Stimulated activated CD8-positive, alpha-beta memory T cell treated with anti-CD3 and anti-CD28 coated beads, Interleukin-12 subunit alpha, Interleukin-12 subunit beta, amount 100 ng/mL, for 1 hour (primary cell): ENCODE measurements around the gene LRP5.
A peak's percentile ranks its signal among the peaks of the same experiment; 100 is the strongest.
"Not testable (repeated sequence)": the region's sequence is repeated elsewhere in the genome, so short reads cannot be mapped to it uniquely, and the experiment has no call there.

Experiments used
- DNase-seq: peaks from one replicate; pipeline ENCODE4 v3.0.0-alpha.2; 2020; ENCODE audit warnings: low read depth

The LRP5 gene

DNA sequence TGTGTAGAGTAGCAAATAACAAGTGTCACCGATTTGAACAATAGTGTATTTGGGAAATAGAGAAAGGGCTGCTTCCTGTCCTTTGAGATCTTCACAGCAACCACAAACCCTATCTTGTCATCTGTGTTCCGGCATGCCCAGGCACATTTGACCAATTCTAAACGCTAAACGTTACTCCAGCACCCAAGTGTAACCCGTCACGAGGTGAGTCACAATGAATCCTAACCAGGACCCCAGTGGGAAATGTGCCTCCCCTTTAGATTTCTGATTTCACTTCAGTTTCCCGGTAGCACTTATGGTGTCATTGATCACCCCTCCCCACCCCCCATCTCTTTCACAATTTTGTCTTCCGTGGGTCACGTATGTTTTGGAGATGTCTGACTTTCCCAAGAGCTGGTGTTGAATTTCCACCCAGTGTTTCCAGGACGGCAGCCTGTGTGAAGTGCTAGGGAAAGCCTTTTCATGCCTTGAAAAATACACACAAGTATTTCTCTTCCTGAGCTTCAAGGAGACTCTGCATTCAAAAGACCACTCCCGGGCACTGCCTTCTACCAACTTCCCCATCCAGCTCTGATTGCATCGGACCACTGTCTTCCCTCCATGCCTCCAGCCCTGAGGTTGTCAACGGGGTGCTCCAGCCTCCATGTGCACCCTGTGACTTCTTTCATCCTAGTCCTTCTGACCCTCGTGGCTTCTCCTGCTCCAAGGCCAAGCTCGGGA lies 30.1 kb upstream of the LRP5 start:
- DNase-seq, result no peak

DNA sequence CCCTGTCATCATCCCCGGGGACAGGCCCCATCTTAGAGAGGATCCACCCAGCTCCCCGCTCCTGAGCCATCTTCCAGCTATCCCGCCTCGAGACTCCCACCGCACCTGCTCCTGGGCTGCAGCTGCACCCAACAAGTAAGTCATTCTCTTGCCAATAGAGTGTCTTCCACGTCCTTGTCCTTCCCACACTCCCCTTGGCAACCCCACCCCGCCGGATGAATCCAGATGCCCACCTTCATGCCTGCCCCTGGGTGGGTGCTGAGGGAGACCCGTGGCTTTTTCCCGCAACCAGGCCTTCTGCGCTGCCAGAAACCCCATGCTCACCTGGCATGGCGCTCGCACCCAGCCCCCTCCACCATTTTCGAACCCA lies 29.5 kb upstream of the LRP5 start:
- DNase-seq, result no peak

DNA sequence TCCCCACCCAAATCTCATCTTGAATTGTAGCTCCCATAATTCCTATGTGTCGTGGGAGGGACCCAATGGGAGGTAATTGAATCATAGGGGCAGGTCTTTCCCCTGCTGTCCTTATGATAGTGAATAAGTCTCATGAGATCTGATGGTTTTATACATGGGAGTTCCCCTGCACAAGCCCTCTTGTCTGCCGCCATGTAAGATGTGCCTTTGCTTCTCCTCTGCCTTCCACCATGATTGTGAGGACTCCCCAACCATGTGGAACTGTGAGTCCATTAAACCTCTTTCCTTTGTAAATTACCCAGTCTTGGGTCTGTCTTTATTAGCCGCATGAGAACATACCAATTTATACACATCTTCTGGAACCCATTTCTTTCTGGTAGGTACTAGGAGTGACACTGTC lies 27.8 kb upstream of the LRP5 start:
- DNase-seq, result not testable (repeated sequence)

DNA sequence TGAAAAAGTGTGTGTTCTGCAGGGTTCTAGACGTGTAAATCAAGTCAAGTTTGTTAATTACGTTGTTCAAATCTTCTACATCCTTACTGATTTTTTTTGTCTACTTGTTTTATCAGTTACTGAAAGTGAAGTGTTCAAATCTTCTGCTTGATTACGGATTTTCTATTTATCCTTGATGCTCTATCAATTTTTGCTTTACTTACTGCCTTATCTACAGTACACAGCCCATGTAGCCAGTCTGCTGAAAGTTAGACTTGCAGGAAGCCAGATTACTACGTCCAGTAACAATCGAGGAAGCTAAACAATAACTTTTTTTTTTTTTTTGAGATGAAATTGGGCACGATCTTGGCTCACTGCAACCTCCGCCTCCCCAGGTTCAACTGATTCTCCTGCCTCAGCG lies 25.0 kb upstream of the LRP5 start:
- DNase-seq, result no peak

DNA sequence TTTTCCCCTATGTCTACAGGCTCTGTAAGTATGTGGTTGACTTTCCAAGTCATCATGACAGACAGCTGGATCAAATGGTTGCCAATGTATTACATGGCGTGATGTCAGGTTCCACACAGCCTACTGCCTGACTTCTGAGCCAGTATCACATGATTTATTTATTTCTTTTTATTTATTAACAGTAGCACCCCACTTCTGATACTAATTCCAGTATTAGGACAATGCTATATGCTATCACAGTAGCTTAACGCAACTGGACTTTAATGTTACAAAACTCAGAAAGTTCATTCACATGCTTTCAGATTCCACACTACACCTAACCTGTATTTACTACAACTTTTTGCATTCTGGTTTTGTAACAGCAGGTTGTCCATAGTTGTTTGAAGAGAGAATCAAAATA lies 22.9 kb upstream of the LRP5 start:
- no peak for DNase-seq

DNA sequence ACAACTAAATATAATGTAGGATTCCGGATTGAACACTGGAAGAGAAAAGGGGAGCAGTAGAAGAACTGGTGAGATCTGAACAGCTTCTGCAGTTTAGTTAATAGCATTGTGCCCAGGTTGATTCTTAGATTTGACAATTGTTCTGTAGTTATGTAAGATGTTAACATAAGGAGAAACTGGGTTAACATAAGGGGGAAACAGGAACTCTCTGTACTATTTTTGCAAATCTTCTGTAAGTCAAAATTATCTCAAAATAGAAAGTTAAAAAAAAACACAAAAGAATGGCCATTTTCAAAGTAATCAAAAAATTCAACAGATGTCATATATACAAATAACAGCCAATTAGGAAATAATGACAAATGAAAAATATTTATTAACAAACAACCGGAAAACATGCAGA lies 18.7 kb upstream of the LRP5 start:
- DNase-seq, result no peak

DNA sequence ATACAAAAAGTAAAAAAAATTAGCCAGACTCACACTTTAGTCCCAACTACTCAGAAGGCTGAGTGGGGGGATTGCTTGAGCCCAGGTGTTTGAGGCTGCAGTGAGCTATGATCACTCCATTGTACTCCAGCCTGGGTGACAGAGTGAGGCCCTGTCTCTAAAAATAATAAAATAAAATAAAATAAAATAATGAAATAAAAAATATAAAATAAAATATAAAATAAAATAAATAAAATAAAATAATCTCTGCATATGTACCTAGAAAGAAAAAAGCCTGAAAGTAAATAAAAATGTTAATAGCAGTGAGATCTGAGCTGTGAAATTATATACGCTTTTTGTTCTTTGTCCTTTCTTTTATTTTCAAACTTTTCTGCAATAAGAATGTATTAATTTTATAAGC lies 17.1 kb upstream of the LRP5 start:
- no peak for DNase-seq

DNA sequence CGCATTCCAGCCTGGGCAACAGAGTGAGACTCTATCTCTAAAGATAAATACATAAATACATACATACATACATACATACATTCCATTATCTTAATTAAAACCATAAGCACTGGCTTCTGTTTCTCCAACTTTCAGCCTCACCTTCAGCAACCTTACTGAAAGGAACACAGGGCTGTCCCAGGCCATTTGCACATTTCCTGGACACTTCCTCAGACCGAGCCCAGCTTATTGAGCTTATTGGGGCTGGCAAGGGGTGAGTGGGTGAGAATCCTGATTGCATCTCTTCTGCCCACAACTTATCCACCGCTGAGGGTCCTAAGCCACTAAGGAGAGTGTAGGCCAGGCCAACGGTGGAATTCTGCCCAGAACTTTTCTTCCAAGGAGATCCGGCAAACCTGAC lies 16.5 kb upstream of the LRP5 start:
- no peak for DNase-seq

DNA sequence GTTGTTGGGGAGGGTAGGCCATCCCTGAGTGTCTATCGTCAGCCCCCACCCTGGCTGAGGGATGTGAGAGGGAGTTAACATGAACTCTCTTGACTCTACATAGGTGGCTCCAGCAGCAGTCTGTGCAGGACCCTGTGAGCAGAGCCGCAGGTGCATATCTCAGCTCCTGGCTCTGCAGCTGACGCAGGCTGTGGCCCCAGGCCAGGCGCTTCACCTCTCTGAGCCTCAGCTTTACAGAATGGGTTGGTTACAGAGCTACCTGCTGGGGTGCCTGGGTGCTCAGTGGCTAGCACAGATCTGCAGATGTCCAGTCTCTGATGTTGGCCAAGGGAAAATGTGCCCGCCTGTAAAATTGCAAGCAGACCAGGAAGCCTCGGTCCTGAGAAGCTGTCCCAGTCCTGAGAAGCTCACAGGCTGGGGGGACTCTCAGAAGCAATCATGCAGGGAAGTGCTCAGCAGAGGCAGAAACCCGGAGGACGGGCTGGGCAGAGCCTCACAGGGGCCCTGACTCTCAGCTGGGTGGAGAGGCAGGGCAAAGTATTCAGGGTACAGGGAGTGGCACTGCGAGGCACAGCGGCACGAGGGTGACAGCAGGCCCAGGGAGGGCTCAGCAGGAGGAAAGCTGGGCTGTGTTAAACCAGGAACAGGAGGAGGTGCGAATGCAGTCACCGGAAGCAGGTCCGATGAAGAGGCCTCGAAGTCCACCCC lies 15.9 kb upstream of the LRP5 start:
- DNase-seq, result no peak

DNA sequence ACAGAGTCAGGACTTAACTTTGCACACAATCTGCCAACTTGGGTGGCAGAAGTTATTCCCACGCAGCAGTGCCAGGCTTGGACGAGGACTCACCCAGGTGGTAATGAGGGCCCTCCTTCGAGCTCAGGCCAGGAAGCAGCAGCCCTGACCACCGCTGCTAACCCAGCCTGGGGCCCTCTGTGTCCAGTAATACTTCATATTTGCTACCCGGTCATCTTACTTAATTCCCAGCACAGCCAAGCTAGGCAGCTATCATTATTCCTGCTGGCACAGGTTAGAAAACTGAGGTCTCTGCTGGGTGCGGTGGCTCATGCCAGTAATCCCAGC lies 15.4 kb upstream of the LRP5 start:
- no peak for DNase-seq

DNA sequence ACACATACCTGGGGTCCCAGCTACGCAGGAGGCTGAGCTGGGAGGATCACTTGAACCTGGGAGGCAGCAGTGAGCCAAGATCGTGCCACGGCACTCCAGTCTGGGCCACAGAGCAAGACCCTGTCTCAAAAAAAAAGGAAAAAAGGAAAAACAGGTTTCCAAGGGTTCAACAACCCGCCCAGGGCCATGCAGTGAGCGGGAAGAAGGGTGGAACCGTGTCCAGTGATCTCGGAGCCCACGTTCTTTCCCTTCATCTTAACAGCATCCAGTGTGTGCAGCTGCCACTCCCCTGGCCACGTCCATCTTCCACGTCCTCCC lies 14.9 kb upstream of the LRP5 start:
- DNase-seq, result no peak

DNA sequence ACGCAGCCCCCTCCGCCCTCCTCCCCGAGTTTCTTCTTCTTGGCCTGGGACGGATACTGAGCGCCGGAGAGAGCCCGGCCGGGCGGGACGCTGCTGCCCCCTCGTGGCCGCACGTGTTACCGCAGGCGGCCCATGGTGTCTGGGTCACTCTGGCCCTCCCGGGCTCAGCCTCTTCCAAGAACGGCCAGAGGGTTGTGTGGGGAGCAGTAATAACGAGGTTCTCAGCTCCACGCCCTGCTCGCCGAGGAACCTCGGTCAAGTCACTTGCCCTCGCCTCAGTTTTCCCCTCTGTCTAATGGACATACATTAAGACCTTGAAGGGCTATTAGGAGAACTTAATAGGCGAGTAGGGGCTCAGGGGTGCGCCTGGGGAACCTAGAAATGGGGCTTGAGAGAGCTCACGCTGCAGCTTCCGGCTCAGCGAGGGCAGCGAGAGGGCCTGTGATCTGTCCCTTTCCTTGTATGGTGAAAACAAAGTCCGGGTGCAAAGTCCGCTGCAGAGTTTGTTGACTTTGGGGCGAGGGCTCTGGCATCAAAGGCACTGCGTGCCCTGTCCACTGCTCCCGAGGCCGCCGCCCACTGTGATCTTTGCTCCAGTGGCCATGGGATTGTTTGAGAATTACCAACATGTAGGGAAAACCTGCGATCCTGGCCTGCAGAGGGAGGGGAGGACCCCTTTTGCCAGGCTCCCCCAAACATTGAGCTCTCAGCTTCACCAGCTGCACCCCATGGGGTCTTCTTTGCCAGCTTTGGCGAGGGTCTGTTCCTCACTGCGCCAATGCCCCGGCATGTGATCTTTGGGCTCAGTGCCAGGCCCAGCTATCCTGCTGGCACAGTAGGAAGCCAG lies 14.4 kb upstream of the LRP5 start:
- DNase-seq, result peak; percentile 56

DNA sequence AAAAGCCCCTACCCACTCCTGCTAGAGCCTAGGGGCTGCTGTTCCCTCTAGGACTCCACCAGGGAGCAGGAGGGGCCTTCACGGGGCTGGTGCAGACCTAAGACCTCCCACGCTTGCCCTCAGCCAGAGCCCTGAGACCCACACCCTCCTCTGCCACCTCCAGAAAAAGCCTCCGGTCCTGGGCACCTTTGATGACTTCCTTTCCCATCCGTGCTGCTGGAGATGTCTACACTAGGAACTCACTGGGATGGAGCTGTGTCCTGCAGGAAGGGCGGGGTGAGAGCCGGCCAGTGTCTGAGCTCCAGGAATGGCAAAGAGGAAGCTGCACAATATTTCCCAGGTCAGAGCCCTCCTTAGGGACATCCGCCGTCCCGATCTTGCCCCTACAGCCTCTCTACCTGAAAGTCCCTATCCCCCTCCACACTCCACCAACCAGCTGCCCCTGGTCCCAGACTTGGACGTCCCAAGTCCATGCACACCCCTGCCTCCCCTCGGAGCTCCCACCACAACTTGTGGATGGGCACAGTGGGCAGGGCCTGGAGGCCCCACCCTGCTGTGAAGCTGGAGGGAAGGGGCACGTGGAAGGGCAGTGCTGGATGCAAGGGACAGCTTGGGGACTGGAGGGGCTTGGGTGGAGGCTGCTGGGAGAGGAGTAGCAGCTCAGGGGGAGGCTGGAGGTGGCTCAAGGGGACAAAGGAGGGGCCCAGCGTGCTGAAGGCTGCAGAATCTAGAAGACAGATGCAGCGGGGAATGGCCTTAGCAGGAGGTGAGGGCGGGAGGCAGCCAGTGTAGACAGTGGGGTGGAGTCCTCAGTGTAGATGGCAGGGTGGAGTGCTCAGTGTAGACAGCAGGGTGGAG lies 13.5 kb upstream of the LRP5 start:
- no peak for DNase-seq

DNA sequence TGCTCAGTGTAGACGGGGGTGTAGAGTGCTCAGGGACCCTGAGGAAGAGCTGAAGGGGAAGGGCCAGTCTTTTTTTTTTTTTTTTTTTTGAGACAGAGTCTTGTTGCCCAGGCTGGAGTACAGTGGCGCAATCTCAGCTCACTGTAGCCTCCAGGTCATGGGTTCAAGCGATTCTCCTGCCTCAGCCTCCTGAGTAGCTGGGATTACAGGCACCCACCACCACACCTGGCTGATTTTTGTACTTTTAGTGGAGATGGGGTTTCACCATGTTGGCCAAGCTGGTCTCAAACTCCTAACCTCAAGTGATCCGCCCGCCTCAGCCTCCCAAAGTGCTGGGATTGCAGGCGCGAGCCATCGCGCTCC lies 12.9 kb upstream of the LRP5 start:
- not testable (repeated sequence) for DNase-seq

DNA sequence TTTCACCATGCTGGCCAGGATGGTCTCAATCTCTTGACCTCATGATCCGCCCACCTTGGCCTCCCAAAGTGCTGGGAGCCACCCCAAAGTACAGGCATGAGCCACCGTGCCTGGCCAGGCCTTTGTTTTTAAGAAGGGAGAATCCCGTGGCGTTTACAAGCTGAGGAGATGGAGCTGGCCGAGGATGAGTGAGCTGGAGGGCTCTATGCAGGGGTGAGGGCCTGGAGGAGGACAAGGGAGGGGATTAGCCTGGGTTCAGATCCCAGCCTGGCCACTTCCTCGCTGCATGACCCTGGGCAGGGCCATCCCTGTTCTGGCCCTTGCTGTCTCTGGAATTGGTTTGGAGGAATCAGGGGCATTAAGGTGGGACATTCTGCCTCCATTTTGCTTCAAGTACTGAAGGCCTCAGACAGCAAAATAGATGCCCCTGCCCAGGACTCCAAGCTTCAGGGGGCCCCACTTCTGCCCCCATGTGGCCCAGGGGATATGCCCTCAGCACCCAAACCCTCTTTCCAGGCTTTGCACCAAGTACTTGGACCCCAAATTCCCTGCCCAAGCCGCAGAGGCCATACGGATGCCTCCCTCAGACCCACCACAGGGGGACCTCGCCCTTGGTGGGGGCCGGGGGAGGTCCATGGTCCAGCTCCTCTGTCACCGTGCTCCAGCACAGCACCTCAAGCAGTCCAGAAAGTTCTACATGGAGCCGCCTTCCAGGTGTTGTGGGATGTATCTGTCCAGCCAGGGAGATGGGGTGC lies 12.1 kb upstream of the LRP5 start:
- DNase-seq, result no peak

DNA sequence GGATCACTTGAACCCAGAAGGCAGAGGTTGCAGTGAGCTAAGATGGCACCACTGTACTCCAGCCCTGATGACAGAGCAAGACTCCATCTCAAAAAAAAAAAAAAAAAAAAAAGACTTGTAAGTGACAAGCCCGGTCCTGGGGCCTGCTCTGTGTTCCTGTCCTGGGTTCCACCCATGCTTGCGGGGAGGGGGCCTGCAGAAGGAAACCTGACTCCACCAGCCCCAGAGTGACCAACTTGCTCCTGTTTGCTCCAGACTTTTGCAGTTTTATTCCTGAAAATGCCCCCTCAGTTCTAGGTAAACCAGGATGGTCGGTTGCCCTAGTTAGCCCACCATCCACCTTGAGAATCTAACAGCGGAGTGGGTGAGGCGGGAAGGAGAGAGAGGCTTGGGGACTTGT lies 10.1 kb upstream of the LRP5 start:
- no peak for DNase-seq

DNA sequence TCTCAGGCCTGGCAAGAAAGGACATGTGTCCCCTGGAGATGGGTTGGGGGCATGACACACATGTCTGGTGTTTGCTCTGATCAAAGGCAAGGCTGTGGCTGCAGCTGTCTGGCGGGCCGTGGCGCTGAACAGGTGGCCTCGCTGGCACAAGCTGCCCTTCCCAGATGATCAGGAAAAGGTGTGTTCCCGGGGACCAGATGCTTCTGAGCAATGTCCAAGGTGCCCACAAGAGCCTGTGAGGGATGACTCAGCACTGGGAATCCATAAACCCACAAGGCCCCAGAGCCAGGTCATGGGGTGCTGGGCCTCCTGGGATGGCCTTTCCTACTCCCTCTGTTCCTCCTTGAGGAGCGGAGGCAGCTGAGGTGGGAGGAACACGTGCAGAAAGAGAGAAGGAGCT lies 9.7 kb upstream of the LRP5 start:
- DNase-seq, result no peak

DNA sequence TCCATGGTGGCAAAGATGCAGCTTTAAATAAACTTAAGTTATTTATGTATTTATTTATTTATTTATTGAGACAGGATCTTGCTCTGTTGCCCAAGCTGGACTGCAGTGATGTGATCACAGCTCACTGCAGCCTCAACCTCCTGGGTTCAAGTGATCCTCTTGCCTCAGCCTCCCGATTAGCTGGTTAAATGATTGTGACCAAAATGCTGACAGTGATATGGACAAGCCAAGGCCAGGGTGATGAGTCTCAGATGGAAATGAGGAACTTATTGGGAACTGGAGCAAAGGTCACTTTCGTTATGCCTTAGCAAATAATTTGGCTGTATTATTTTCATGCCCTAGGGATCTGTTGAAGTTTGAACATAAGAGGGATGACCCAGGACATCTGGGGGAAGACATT lies 9.3 kb upstream of the LRP5 start:
- no peak for DNase-seq

DNA sequence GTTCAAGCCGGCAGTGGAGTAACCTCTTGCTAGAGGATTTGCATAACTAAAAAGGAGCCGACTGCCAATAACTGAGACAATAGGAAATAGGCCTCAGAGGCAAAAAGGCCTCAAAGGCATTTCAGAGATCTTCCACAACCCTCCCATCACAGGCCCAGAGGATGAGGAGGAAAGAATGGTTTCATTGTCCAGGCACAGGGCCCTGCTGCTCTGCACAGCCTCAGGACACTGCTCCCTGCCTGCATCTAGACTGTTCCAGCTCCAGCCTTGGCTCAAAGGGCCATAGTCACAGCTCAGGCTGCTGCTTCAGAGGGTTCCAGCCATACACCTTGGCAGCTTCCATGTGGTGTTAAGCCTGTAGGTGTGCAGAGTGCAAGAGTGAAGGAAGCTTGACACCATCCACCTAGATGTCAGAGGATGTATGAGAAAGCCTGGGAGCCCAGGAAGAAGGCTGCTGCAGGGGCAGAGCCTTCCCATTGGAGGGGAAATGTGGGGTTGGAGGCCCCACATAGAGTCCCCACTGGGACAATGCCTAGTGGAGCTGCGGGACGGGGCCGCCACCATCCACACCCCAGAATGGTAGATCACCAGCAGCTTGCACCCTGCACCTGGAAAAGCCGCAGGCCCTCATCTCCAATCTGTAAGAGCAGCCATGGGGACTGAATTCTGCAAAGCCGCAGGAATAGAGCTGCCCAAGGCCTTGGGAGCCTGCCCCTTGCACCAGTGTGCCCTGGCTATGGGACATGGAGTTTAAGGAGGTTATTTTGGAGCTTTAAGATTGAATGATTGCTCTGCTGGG lies 8.2 kb upstream of the LRP5 start:
- no peak for DNase-seq

DNA sequence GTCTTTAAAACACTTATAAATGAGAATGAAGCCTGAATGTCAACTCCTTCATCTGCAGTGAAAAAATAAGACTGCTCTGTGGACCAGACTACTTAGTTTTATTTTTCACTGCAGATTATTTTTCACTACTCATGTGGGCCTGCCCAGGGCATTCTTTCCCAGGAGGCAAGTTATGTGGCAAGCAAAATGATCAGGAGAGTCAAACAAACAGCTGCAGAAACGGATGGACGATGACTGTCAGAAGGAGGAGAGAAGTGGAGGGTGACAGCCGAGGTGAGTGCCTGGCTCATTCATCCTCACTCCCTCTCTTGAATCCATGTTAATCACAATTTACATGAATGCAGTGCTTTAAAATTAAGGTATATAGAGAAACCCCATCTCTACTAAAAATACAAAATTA lies 5.8 kb upstream of the LRP5 start:
- DNase-seq, result no peak

DNA sequence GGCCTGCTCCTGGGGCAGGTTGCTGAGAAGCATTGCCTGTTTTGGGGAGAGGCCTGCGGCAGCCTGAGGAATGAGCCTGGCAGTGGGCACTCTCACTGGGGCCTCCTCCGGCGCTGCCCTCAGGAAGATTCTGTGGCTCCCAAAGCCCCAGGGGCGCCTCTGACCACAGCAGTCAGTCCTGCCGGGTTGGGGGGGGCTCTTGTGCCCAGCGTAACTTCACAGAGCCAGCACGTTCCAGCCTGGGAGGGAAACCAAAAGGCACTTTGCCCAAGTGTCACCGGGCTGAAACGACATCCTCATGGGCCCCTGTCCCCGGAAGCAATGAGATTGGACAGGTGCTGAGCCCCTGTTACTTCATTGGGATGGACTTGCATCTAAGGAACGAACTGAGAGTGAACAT lies 4.3 kb upstream of the LRP5 start:
- DNase-seq, result no peak
